Measurements from ENCODE around the gene DENND11. TPM values are rescaled to one million over a fixed set of nuclear protein-coding genes. Genes with fewer than 3 reads are reported as not detected.

DENND11 gene
- total and polyA plus RNA-seq, 10 of the 15 experiments (the other 5 are each of a cell fraction or from before 2014, with no cell fraction given), result 2.7 to 47.0 (median 26.6) TPM

- TF ChIP-seq CHD1 (IDR thresholded peaks at IDR 0.05; ENCODE audit: low read depth, low read length), result no peak
Measured at GRCh38 chr7:141713890-141714289, 11.9 kb upstream of the DENND11 start (continued).

- SMC1A ChIA-PET (ENCODE audit: uncharacterized antibody, unreplicated experiment), result interaction anchor here (1.4 to 1.5 kb wide), 2 partner anchors 37 to 38 kb away, joined by 3 to 4 read pairs; no protein-coding TSS in a partner anchor
- no peaks in the 10 kb centered on the region for H3K79me2 ChIP-seq (ENCODE audit: control insufficient read depth, insufficient read depth, low read length)
- FAIRE-seq (no peak), ATAC-seq (peak; percentile 27; the same call in 1 of the 3 replicates), DNase-seq (ENCODE audit: low read depth, low spot score) (no peak)
- TF ChIP-seq JUNB (IDR thresholded peaks at IDR 0.05) (peak; percentile 65), ZBTB40 (IDR thresholded peaks at IDR 0.05; ENCODE audit: borderline replicate concordance) (no peak), ATF7 (IDR thresholded peaks at IDR 0.05; ENCODE audit: low read depth) (0 out of 2 replicates have a peak, but pooled peaks have one; percentile 42), POLR2A (IDR thresholded peaks at IDR 0.05; ENCODE audit: low read depth, low read length) (no peak)
- H3K27ac ChIP-seq (ENCODE audit: control insufficient read depth, insufficient read depth), result no peak overlapping the region
- no peak overlapping the region for H3K4me2 ChIP-seq (ENCODE audit: control insufficient read depth, insufficient read depth)
- H3K36me3 ChIP-seq (ENCODE audit: control insufficient read depth in 2 of 2, insufficient read depth in 2 of 2, low read length in 1 of 2), result no peaks in the 10 kb centered on the region
- H3K9ac ChIP-seq (ENCODE audit: control insufficient read depth, insufficient read depth, low read length), result no peak overlapping the region
- H3K27me3 ChIP-seq (replicated peaks in 1 of 2; ENCODE audit: control insufficient read depth in 2 of 2, insufficient read depth in 2 of 2, low read length in 1 of 2), result no peaks in the 10 kb centered on the region; a peak in 1 of 4 replicates
- in situ Hi-C loops (cut with MboI), result no loop called here
- BruUV-seq (replicated peaks), result no TSS peak
- intact Hi-C loops (cut with micrococcal nuclease; ENCODE audit: unreplicated experiment), result no loop called here
- no peaks in the 10 kb centered on the region for H4K20me1 ChIP-seq (ENCODE audit: control insufficient read depth, insufficient read depth)
- no peaks in the 10 kb centered on the region for H3K4me1 ChIP-seq (ENCODE audit: control insufficient read depth, insufficient read depth, low read length)
- RAD21 ChIA-PET (ENCODE audit: unreplicated experiment), result no interaction called here
- CTCF ChIA-PET, result interaction anchor here (0.7 to 1.1 kb wide), 2 partner anchors 10 to 25 kb away, joined by 3 read pairs; partner anchors contain the start of gene SSBP1
- no peaks in the 10 kb centered on the region for H3K9me3 ChIP-seq (replicated peaks; ENCODE audit: control insufficient read depth, insufficient read depth, low read length)
- 71% methylated on average over 5 of the region's 5 CpGs for WGBS (ENCODE audit: insufficient coverage, insufficient replicate concordance, low lambda C conversion rate, missing lambda C conversion rate)
- no peak overlapping the region for H3K4me3 ChIP-seq
- no peak overlapping the region for H2AFZ ChIP-seq (ENCODE audit: control insufficient read depth, low read depth, low read length)
- POLR2A ChIA-PET, result interaction anchor here (0.6 kb wide), 1 partner anchor 25 kb away, joined by 3 read pairs; no protein-coding TSS in a partner anchor
Measured at GRCh38 chr7:141712603-141713255, 10.8 kb upstream of the DENND11 start.
